GM18520 (cell line): ENCODE measurements around the gene TMEM94.
"Not testable (repeated sequence)": the region's sequence is repeated elsewhere in the genome, so short reads cannot be mapped to it uniquely, and the experiment has no call there.

Source experiments
- ATAC-seq: cut with Tn5 transposase; IDR thresholded peaks from one replicate; pipeline ENCODE4 v1.9.1; 2021; ENCODE audit not compliant: unreplicated experiment

The TMEM94 gene

GRCh38 chr17:75476271-75476671 is 19.8 kb downstream of the TMEM94 start:
- ATAC-seq, result no peak

GRCh38 chr17:75476752-75477489 is 20.5 kb downstream of the TMEM94 start:
- ATAC-seq, result no peak

GRCh38 chr17:75477490-75477862 is 21.0 kb downstream of the TMEM94 start:
- not testable (repeated sequence) for ATAC-seq

GRCh38 chr17:75478508-75478907 is 22.1 kb downstream of the TMEM94 start:
- no peak for ATAC-seq

- no peak for ATAC-seq
Measured at GRCh38 chr17:75480281-75480680, 23.8 kb downstream of the TMEM94 start.

GRCh38 chr17:75481194-75482068 is 25.0 kb downstream of the TMEM94 start:
- ATAC-seq, result no peak

GRCh38 chr17:75482098-75482942 is 25.9 kb downstream of the TMEM94 start:
- ATAC-seq, result no peak

GRCh38 chr17:75485688-75486087 is 29.3 kb downstream of the TMEM94 start:
- no peak for ATAC-seq

GRCh38 chr17:75486151-75486550 is 29.7 kb downstream of the TMEM94 start:
- no peak for ATAC-seq

GRCh38 chr17:75486951-75487350 is 30.5 kb downstream of the TMEM94 start:
- ATAC-seq, result no peak

GRCh38 chr17:75487351-75488070 is 31.1 kb downstream of the TMEM94 start:
- ATAC-seq, result no peak

- ATAC-seq, result no peak
Measured at GRCh38 chr17:75488693-75489510, 32.5 kb downstream of the TMEM94 start.

GRCh38 chr17:75489511-75489955 is 33.1 kb downstream of the TMEM94 start:
- no peak for ATAC-seq

GRCh38 chr17:75490173-75490743 is 33.8 kb downstream of the TMEM94 start:
- ATAC-seq, result no peak

- ATAC-seq, result no peak
Measured at GRCh38 chr17:75490953-75491649, 34.7 kb downstream of the TMEM94 start.

- ATAC-seq, result no peak
Measured at GRCh38 chr17:75491680-75492079, 35.2 kb downstream of the TMEM94 start.

- ATAC-seq, result no peak
Measured at GRCh38 chr17:75492555-75493168, 36.2 kb downstream of the TMEM94 start.

GRCh38 chr17:75493476-75494129 is 37.2 kb downstream of the TMEM94 start:
- ATAC-seq, result no peak
